Activated CD8-positive, alpha-beta memory T cell treated with anti-CD3 and anti-CD28 coated beads, Interleukin-2, amount 10 ng/mL, durations not matched to agents 7 days and 5 days (primary cell): ENCODE data around the gene SARM1. TPM values are rescaled to one million over a fixed set of nuclear protein-coding genes. Genes with fewer than 3 reads are reported as not detected.

Experiments
- ATAC-seq: fragments of 150-1000 bp; cut with Tn5 transposase; one replicate; pipeline ENCODE4 v1.10.0; 2021; ENCODE audit warnings: moderate library complexity
- CTCF ChIA-PET: fragments of 350-600 bp; sonication (Branson Sonifier 250); formaldehyde crosslinking; loops from one replicate; lab custom pipeline; 2021; ENCODE audit warnings: antibody characterized with exemption; lab: Charles Lee
- DNase-seq: peaks from one replicate; pipeline ENCODE4 v3.0.0-alpha.2; 2020
- H3K27ac Mint-ChIP-seq: one replicate; pipeline ENCODE4 v1.8.0; 2021; ENCODE audit warnings: mild to moderate bottlenecking, mixed read lengths
- H3K27me3 Mint-ChIP-seq: one replicate; pipeline ENCODE4 v1.8.0; 2021; ENCODE audit warnings: mixed read lengths
- H3K36me3 Mint-ChIP-seq: one replicate; pipeline ENCODE4 v1.8.0; 2021; ENCODE audit warnings: mild to moderate bottlenecking, mixed read lengths
- H3K4me1 Mint-ChIP-seq: one replicate; pipeline ENCODE4 v1.8.0; 2021; ENCODE audit warnings: mixed read lengths
- H3K4me3 Mint-ChIP-seq: one replicate; pipeline ENCODE4 v1.8.0; 2021; ENCODE audit warnings: mild to moderate bottlenecking, moderate library complexity, mixed read lengths
- H3K9me3 Mint-ChIP-seq: one replicate; pipeline ENCODE4 v1.8.0; 2022; ENCODE audit warnings: low read depth, mixed read lengths
- total RNA-seq, 2 experiments: library from RNA; stranded (reverse); gene quantifications; one replicate each; pipeline ENCODE4 v1.2.3, GENCODE V29; 2021

Gene SARM1
- total RNA-seq, 2 experiments from 2014 or later: 20.2 to 24.8 TPM

GRCh38 chr17:28345419-28346198, 25.9 kb upstream of the SARM1 start:
- H3K27me3 Mint-ChIP-seq: no peaks in the 10 kb centered on the region
- H3K36me3 Mint-ChIP-seq: peaks cover 34% of the 10 kb centered on the region
- ATAC-seq (no peak), DNase-seq (no peak)
- no peaks in the 10 kb centered on the region for H3K9me3 Mint-ChIP-seq
- H3K27ac Mint-ChIP-seq: no peak overlapping the region
- H3K4me3 Mint-ChIP-seq: no peak overlapping the region
- CTCF ChIA-PET: interaction anchor here (1.1 to 1.7 kb wide), 3 partner anchors 10 to 12 kb away, joined by 3 to 5 read pairs (median 3); partner anchors contain the start of genes IFT20, POLDIP2 and TNFAIP1
- H3K4me1 Mint-ChIP-seq: no peaks in the 10 kb centered on the region

DNA sequence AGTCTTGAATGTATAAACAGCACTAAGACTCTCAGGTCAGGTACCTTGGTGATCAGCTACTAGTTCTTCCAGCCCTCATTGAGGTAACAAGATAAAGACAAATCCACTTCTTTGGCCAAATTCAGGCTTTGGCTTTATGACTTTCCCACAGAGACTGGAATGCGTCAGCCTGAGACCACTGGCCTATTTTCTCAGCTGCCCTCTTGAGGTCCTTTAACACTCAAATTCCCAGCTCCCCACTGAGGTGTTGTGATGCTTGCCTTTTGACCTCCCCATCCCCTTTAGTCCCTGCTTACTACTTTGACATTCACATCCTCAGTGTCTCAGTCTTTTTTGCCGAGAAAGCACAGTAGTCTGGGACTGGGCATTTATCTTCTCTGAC, 25.3 kb upstream of the SARM1 start:
- CTCF ChIA-PET: interaction anchor here (1.4 to 1.7 kb wide), 2 partner anchors 11 kb away, joined by 3 to 5 read pairs; partner anchors contain the start of genes IFT20, POLDIP2 and TNFAIP1
- Mint-ChIP-seq H3K4me1 (no peaks in the 10 kb centered on the region), H3K27me3 (no peaks in the 10 kb centered on the region), H3K36me3 (peaks cover 34% of the 10 kb centered on the region), H3K9me3 (no peaks in the 10 kb centered on the region), H3K4me3 (no peak overlapping the region), H3K27ac (no peak overlapping the region)
- ATAC-seq (no peak), DNase-seq (no peak)

GRCh38 chr17:28346746-28347246, 24.7 kb upstream of the SARM1 start:
- Mint-ChIP-seq H3K4me3 (no peak overlapping the region), H3K27me3 (no peaks in the 10 kb centered on the region), H3K27ac (no peak overlapping the region), H3K9me3 (no peaks in the 10 kb centered on the region), H3K36me3 (peaks cover 37% of the 10 kb centered on the region), H3K4me1 (no peaks in the 10 kb centered on the region)
- CTCF ChIA-PET: interaction anchor here (1.4 to 1.7 kb wide), 2 partner anchors 10 to 11 kb away, joined by 3 to 5 read pairs; partner anchors contain the start of genes IFT20, POLDIP2 and TNFAIP1
- DNase-seq: no peak
- no peak for ATAC-seq

GRCh38 chr17:28347261-28347891, 24.1 kb upstream of the SARM1 start:
- DNase-seq (no peak), ATAC-seq (no peak)
- Mint-ChIP-seq H3K27me3 (no peaks in the 10 kb centered on the region), H3K4me1 (no peaks in the 10 kb centered on the region), H3K36me3 (peaks cover 38% of the 10 kb centered on the region), H3K4me3 (no peak overlapping the region), H3K9me3 (no peaks in the 10 kb centered on the region), H3K27ac (no peak overlapping the region)
- CTCF ChIA-PET: interaction anchor here (1.4 to 1.7 kb wide), 2 partner anchors 10 to 12 kb away, joined by 3 to 5 read pairs; partner anchors contain the start of genes IFT20, POLDIP2 and TNFAIP1

DNA sequence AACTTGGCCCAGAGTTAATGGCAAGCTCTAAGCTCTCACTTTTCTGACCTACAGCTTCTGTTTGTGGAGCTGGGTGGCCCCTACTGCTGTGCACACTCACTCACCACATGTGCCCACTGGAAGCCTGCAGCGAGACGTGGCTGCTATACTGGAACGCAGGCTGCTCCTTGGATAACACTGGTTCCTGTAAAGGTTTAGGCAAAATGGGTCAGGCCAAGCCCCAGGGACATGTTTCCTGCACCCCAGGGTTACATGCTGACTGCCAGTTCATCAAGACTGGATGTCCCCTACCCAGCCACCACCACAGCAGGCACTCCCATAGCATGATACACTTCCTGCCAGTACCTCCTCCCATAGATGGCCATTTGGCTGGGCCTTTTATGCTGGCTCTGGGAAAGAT, 22.5 kb upstream of the SARM1 start:
- no peak for ATAC-seq
- peaks cover 47% of the 10 kb centered on the region for H3K36me3 Mint-ChIP-seq
- H3K4me1 Mint-ChIP-seq: no peaks in the 10 kb centered on the region
- CTCF ChIA-PET: interaction anchor here (1.3 kb wide), 1 partner anchor 9 kb away, joined by 3 read pairs; the partner anchor contains the start of gene POLDIP2
- H3K9me3 Mint-ChIP-seq: no peaks in the 10 kb centered on the region
- DNase-seq: no peak
- no peak overlapping the region for H3K4me3 Mint-ChIP-seq
- no peak overlapping the region for H3K27ac Mint-ChIP-seq
- no peaks in the 10 kb centered on the region for H3K27me3 Mint-ChIP-seq

DNA sequence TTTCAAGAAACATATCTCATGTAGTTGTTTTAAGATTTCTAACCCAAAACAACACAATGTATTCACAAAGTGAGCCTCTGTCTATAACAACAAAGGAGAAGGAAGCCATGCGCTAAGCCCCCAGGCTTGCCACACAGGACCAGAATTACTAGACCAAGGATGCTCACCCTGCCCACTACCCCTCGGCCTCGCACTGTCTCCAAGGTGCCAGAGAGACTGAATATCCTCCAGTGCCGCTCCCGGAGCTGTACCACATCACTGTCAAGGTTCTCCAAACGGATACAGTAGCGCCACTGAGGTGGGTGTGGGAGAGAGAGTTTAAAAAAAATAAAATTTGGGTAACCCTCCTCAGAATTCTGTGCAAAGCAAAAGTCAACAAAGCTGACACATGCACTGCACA, 21.2 kb upstream of the SARM1 start:
- peaks cover 55% of the 10 kb centered on the region for H3K36me3 Mint-ChIP-seq

GRCh38 chr17:28357061-28357900, 14.2 kb upstream of the SARM1 start, which contains the start of gene POLDIP2:
POLDIP2 (minus strand) TSS chr17:28357527; CDS start chr17:28357448, 79 bp downstream.
- H3K27ac Mint-ChIP-seq: peak within 1 kb of the TSS; percentile 92
- H3K27me3 Mint-ChIP-seq: no peaks in the 10 kb centered on the region
- no peaks in the 10 kb centered on the region for H3K9me3 Mint-ChIP-seq
- H3K36me3 Mint-ChIP-seq: peaks cover 35% of the 10 kb centered on the region
- peak within 1 kb of the TSS; percentile 93 for H3K4me3 Mint-ChIP-seq
- H3K4me1 Mint-ChIP-seq: peaks cover 35% of the 10 kb centered on the region
- peak; percentile 99 for ATAC-seq
- CTCF ChIA-PET: interaction anchor here (0.6 to 2.6 kb wide), 13 partner anchors 9 to 464 kb away, joined by 3 to 17 read pairs (median 4); partner anchors contain the start of genes IFT20, LYRM9, TMEM97 and TNFAIP1
- DNase-seq: peak; percentile 97

More for the DNA sequence above, 21.2 kb upstream of the SARM1 start:
- CTCF ChIA-PET: interaction anchor here (0.6 kb wide), 1 partner anchor 216 kb away, joined by 3 read pairs; no protein-coding TSS in a partner anchor
- Mint-ChIP-seq H3K27ac (no peak overlapping the region), H3K4me3 (no peak overlapping the region), H3K4me1 (peaks cover 4% of the 10 kb centered on the region), H3K27me3 (no peaks in the 10 kb centered on the region), H3K9me3 (no peaks in the 10 kb centered on the region)
- ATAC-seq (no peak), DNase-seq (no peak)

DNA sequence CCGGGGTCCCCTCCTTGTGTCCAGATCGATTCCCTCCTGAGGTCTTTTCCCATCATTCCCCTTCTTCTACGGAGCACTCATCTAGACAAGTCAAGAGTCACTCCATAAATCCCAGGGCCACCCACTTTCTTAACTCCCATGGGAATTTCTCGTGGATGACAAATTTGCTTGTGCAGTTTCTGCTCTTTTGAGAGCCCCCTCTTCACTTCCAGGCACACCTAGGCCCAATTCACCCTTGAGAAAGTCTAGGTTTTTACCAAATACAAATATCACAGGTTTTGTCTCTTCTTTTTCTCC, 13.6 kb upstream of the SARM1 start:
- ATAC-seq (no peak), DNase-seq (no peak)
- H3K36me3 Mint-ChIP-seq: peaks cover 34% of the 10 kb centered on the region
- peaks cover 35% of the 10 kb centered on the region for H3K4me1 Mint-ChIP-seq
- peak overlapping the region; percentile 93 for H3K4me3 Mint-ChIP-seq
- H3K27ac Mint-ChIP-seq: peak overlapping the region; percentile 92
- CTCF ChIA-PET: interaction anchor here (0.7 to 2.6 kb wide), 11 partner anchors 9 to 211 kb away, joined by 3 to 17 read pairs (median 3); partner anchors contain the start of genes IFT20, TMEM97, TNFAIP1 and VTN
- no peaks in the 10 kb centered on the region for H3K27me3 Mint-ChIP-seq
- no peaks in the 10 kb centered on the region for H3K9me3 Mint-ChIP-seq

GRCh38 chr17:28363186-28363585, 8.3 kb upstream of the SARM1 start:
- CTCF ChIA-PET: no interaction called here
- H3K27me3 Mint-ChIP-seq: no peaks in the 10 kb centered on the region
- H3K9me3 Mint-ChIP-seq: no peaks in the 10 kb centered on the region
- no peak for DNase-seq
- H3K4me1 Mint-ChIP-seq: peaks cover 12% of the 10 kb centered on the region
- peaks cover 15% of the 10 kb centered on the region for H3K36me3 Mint-ChIP-seq
- no peak for ATAC-seq
- no peak overlapping the region for H3K27ac Mint-ChIP-seq
- H3K4me3 Mint-ChIP-seq: no peak overlapping the region

DNA sequence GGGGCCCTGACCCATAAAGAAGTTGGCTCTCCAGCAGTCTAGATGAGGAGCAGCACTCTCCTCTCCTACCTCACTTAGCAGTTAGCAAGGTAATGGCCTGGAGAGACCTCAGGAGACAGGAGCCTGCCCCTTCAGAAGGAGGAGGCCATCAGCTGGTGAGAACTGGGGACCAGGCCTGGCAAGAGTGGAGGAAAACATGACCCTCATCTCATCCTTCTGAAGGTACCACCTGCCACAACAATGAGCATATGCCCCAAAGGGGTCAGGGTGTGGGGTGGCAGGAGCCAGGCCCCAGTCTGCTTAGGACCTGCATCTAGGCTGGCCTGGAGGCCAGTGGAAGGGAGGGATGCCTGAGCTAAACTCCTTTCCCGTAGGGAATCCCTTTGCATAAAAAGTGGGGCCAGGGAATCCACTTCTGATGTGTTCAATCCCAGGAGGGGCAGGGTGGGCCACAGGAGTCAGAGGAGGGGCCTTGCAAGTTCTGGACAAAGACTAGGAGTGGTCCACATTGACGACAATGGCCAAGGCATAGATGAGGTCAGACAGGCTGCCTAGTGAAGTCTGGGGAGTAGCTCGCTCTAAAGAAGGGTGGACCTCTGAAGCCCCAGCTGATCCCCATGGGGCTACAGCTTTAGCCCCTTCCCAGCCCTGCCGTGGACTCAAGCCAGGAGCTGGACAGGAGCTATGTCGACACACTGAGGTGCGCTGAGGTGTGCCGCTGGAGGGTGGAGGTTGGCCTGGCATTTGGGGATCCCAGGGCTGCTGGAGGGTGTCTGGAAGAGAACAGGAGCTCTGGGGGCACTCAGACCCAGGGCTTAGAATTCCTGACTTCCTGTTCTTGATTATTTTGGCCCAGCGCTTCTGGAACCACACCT, 7.5 kb upstream of the SARM1 start:
- Mint-ChIP-seq H3K27ac (no peak overlapping the region), H3K4me1 (peaks cover 3% of the 10 kb centered on the region), H3K36me3 (peaks cover 15% of the 10 kb centered on the region), H3K9me3 (no peaks in the 10 kb centered on the region), H3K27me3 (no peaks in the 10 kb centered on the region), H3K4me3 (no peak overlapping the region)
- CTCF ChIA-PET: interaction anchor here (1.5 to 1.6 kb wide), 2 partner anchors 15 to 50 kb away, joined by 3 read pairs; no protein-coding TSS in a partner anchor
- ATAC-seq: no peak
- no peak for DNase-seq

DNA sequence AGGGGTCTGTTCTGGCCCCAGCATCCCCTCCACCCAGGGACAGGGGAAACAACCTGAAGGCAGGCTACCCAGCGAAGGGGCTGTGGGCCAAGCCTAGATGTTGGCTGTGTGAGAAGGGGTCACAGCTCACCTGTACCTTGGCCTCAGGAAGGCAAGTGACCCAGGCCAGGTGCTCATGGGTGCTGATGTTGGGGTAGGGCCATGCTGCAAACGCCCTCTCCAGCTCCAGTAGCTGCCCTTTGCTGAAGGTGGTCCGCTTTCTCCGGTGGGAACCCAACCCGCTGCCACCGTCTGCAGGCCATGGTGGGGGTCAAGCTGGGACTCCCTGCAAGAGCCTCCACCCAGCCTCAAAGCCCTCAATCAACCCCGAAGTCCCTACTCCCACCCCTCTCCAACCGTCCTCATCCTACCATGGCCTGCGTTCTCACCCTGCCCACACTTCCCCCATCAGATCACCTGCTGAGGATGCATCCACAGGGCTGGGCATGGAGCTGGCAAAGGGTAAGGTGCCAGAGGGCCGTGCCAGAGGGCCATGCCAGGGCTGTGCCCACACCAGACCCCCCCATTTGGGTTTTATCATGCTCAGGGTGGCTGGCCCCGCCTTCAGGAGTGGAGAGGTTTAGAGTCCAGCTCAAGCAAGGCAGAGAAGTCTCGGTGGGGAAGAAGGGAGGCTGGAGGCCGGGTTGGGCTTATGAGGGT, 6.7 kb upstream of the SARM1 start, which contains the start of gene SEBOX:
Gene SEBOX, minus strand, starts transcription at position 535 of the 699 bp plus-strand sequence. Its CDS starts 48 bp downstream, at position 487.
- Mint-ChIP-seq H3K27ac (no peak within 1 kb of the TSS), H3K36me3 (peaks cover 11% of the 10 kb centered on the region), H3K27me3 (no peaks in the 10 kb centered on the region), H3K4me3 (no peak within 1 kb of the TSS), H3K4me1 (no peaks in the 10 kb centered on the region), H3K9me3 (no peaks in the 10 kb centered on the region)
- CTCF ChIA-PET: interaction anchor here (1.5 to 1.6 kb wide), 2 partner anchors 14 to 51 kb away, joined by 3 read pairs; no protein-coding TSS in a partner anchor
- ATAC-seq: no peak
- DNase-seq: no peak
